Keratinocyte (primary cell): ENCODE measurements around the gene ANKRD42. TPM values are rescaled to one million over a fixed set of nuclear protein-coding genes. Genes with fewer than 3 reads are reported as not detected.

Source experiments
- DNase-seq: peaks from one replicate; pipeline ENCODE4 v3.0.0-alpha.2; 2011; ENCODE audit warnings: low read depth, missing footprints, low spot score
- FAIRE-seq: peaks from 2 replicates; lab custom pipeline; 2011; peaks lifted over from hg19 to GRCh38; lab: Jason Lieb, UNC
- H2AFZ ChIP-seq: 2 replicates; pipeline ENCODE4 v1.6.0; 2012; ENCODE audit warnings: low read length, control low read depth, inconsistent platforms; ENCODE audit not compliant: control insufficient read depth
- H3K27ac ChIP-seq: 2 replicates; pipeline ENCODE4 v1.5.1; 2011; ENCODE audit warnings: low read length; ENCODE audit not compliant: control insufficient read depth, insufficient read depth
- H3K27me3 ChIP-seq: 3 replicates; pipeline ENCODE4 v1.6.0; 2011; ENCODE audit warnings: low read length; ENCODE audit not compliant: control insufficient read depth, insufficient read depth; ENCODE audit errors: extremely low read depth
- H3K36me3 ChIP-seq, 2 experiments: 2 replicates in 1 of 2; 3 replicates in 1 of 2; pipeline ENCODE4 v1.5.1; 2011; ENCODE audit warnings: low read length in 2 of 2, mild to moderate bottlenecking in 1 of 2; ENCODE audit not compliant: control insufficient read depth in 2 of 2, insufficient read depth in 2 of 2; ENCODE audit errors: extremely low read depth in 1 of 2
- H3K4me1 ChIP-seq: 3 replicates; pipeline ENCODE4 v1.5.1; 2011; ENCODE audit warnings: low read length; ENCODE audit not compliant: control insufficient read depth, insufficient read depth; ENCODE audit errors: extremely low read depth
- H3K4me2 ChIP-seq: 3 replicates; pipeline ENCODE4 v1.6.0; 2011; ENCODE audit warnings: low read depth, low read length; ENCODE audit not compliant: control insufficient read depth, insufficient read depth; ENCODE audit errors: extremely low read depth
- H3K4me3 ChIP-seq, 3 experiments: fragments of 200-600 bp in 1 of 3; sonication (generic) in 1 of 3; 2 replicates in 2 of 3; 3 replicates in 1 of 3; pipeline ENCODE4 v1.5.1; 2011 to 2016; ENCODE audit warnings: low read length in 3 of 3, mild to moderate bottlenecking in 3 of 3, control low read depth in 2 of 3, inconsistent platforms in 1 of 3, low read depth in 1 of 3, mixed read lengths in 1 of 3, mixed run types in 1 of 3, moderate library complexity in 1 of 3; ENCODE audit not compliant: control insufficient read depth in 2 of 3, insufficient read depth in 2 of 3; ENCODE audit errors: extremely low read depth in 1 of 3
- H3K79me2 ChIP-seq: 2 replicates; pipeline ENCODE4 v1.6.0; 2012; ENCODE audit warnings: low read length; ENCODE audit not compliant: control insufficient read depth, insufficient read depth
- H3K9ac ChIP-seq: 3 replicates; pipeline ENCODE4 v1.6.0; 2011; ENCODE audit warnings: low read length; ENCODE audit not compliant: control insufficient read depth, insufficient read depth; ENCODE audit errors: extremely low read depth
- H3K9me1 ChIP-seq: 3 replicates; pipeline ENCODE4 v1.6.0; 2011; ENCODE audit warnings: low read length; ENCODE audit not compliant: control insufficient read depth, insufficient read depth; ENCODE audit errors: extremely low read depth
- H3K9me3 ChIP-seq: 2 replicates; pipeline ENCODE4 v1.5.1; 2012; ENCODE audit warnings: low read depth, low read length; ENCODE audit not compliant: control insufficient read depth
- H4K20me1 ChIP-seq: 3 replicates; pipeline ENCODE4 v1.6.0; 2011; ENCODE audit warnings: low read length; ENCODE audit not compliant: control insufficient read depth, insufficient read depth; ENCODE audit errors: extremely low read depth
- EZH2 ChIP-seq: IDR thresholded peaks from one replicate; pipeline ENCODE4 v1.6.1; 2012; ENCODE audit warnings: inconsistent platforms, mild to moderate bottlenecking, low read length, moderate library complexity
- dilution Hi-C: fragments of 300-500 bp; cut with MboI; formaldehyde crosslinking; loops from one replicate; pipeline ENCODE4 v1.7.0; 2020; ENCODE audit warnings: low sequenced_read_pairs; ENCODE audit not compliant: extremely low pct_ligation_motif_present
- polyA plus RNA-seq, 5 experiments: library from polyadenylated mRNA; depleted of rRNA in 3 of 5; stranded (reverse) in 3 of 5; stranded (forward) in 1 of 5; unstranded in 1 of 5; fragments of >200 nt; gene quantifications; 1 replicate in 1 of 5; 2 replicates in 3 of 5; 3 replicates in 1 of 5; pipeline versions ENCODE4 v1.2.1 to v1.2.3, GENCODE V29; 2011 to 2012; ENCODE audit warnings: missing spikeins in 2 of 5, low read depth in 1 of 5, low replicate concordance in 1 of 5
- TF ChIP-seq, protein P1 (sequence below), 3 experiments: IDR thresholded peaks in 1 of 3; conservative IDR thresholded peaks in 1 of 3; optimal IDR thresholded peaks in 1 of 3; 2 replicates in 2 of 3; 3 replicates in 1 of 3; pipeline versions ENCODE3 to v1.5.1; 2011; ENCODE audit warnings: low read length in 3 of 3, mild to moderate bottlenecking in 3 of 3, moderate library complexity in 2 of 3, control low read depth in 1 of 3, inconsistent platforms in 1 of 3; ENCODE audit not compliant: insufficient read depth in 2 of 3; ENCODE audit errors: extremely low read depth in 1 of 3

ANKRD42 gene
- polyA plus RNA-seq, 1 donor (not counting 4 experiments of a cell fraction or from before 2014, with no cell fraction given): 11.0 TPM

DNA sequence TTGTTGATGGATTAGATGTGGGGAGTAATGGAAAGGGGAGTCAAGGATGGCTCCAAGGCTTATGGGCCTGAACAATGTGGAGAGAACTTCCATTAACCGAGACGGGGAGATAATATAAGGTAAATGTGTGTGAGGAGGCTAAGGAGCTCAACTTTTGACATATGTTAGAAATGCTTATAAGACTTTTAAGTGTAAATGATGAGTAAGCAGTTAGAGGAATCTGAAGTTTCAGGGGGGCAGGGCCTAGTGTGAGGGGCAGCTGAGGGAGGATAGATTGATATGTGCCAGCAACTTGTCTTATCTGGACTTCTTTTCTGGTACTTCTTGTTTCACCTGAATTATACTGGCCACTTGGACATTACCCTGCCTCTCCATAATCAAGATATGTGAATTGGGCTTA lies 29.9 kb downstream of the ANKRD42 start:
- FAIRE-seq (no peak), DNase-seq (no peak)
- Histone ChIP-seq H3K4me3 (no peak overlapping the region), H3K27me3 (no peaks in the 10 kb centered on the region), H3K4me2 (no peak overlapping the region), H3K9ac (no peak overlapping the region), H3K4me1 (no peaks in the 10 kb centered on the region), H2AFZ (no peak overlapping the region), H3K9me1 (no peaks in the 10 kb centered on the region), H3K27ac (no peak overlapping the region), H3K9me3 (no peaks in the 10 kb centered on the region), H4K20me1 (no peaks in the 10 kb centered on the region), H3K36me3 (no peaks in the 10 kb centered on the region), H3K79me2 (no peaks in the 10 kb centered on the region)
- TF ChIP-seq, protein P1, sequence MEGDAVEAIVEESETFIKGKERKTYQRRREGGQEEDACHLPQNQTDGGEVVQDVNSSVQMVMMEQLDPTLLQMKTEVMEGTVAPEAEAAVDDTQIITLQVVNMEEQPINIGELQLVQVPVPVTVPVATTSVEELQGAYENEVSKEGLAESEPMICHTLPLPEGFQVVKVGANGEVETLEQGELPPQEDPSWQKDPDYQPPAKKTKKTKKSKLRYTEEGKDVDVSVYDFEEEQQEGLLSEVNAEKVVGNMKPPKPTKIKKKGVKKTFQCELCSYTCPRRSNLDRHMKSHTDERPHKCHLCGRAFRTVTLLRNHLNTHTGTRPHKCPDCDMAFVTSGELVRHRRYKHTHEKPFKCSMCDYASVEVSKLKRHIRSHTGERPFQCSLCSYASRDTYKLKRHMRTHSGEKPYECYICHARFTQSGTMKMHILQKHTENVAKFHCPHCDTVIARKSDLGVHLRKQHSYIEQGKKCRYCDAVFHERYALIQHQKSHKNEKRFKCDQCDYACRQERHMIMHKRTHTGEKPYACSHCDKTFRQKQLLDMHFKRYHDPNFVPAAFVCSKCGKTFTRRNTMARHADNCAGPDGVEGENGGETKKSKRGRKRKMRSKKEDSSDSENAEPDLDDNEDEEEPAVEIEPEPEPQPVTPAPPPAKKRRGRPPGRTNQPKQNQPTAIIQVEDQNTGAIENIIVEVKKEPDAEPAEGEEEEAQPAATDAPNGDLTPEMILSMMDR (optimal IDR thresholded peaks at IDR 0.05 in 1 of 3, IDR thresholded peaks at IDR 0.05 in 1 of 3, conservative IDR thresholded peaks at IDR 0.05 in 1 of 3; ENCODE audit: extremely low read depth in 1 of 3, insufficient read depth in 2 of 3, low read length in 3 of 3): no peak
- TF ChIP-seq EZH2: no peak
- dilution Hi-C loops: no loop called here

- no peak for FAIRE-seq
- Histone ChIP-seq H3K4me2 (no peak overlapping the region), H3K27me3 (no peaks in the 10 kb centered on the region), H3K9ac (no peak overlapping the region), H3K79me2 (no peaks in the 10 kb centered on the region), H2AFZ (no peak overlapping the region), H3K36me3 (no peaks in the 10 kb centered on the region), H4K20me1 (no peaks in the 10 kb centered on the region), H3K4me3 (no peak overlapping the region), H3K9me1 (no peaks in the 10 kb centered on the region), H3K4me1 (no peaks in the 10 kb centered on the region), H3K27ac (no peak overlapping the region), H3K9me3 (no peaks in the 10 kb centered on the region)
- no peak for TF ChIP-seq EZH2
- TF ChIP-seq, protein P1 (optimal IDR thresholded peaks at IDR 0.05 in 1 of 3, IDR thresholded peaks at IDR 0.05 in 1 of 3, conservative IDR thresholded peaks at IDR 0.05 in 1 of 3; ENCODE audit: extremely low read depth in 1 of 3, insufficient read depth in 2 of 3, low read length in 3 of 3): no peak
- DNase-seq: no peak
- dilution Hi-C loops: no loop called here
These were observed 42.3 kb downstream of the ANKRD42 start for GRCh38 chr11:83235825-83236224.
